T47D (cell line): Measurements from ENCODE around the gene ASB7.

ENCODE experiments used
- DNase-seq, 2 experiments: peaks; one replicate each; pipeline versions ENCODE4 v3.0.0 to v3.0.0-alpha.2; 2011 to 2012; ENCODE audit warnings: low read depth in 1 of 2, low spot score in 1 of 2
- JUND ChIP-seq: IDR thresholded peaks from 2 replicates; pipeline ENCODE4 v1.6.1; 2012; ENCODE audit warnings: low read depth
- in situ Hi-C: cut with HindIII; loops from 2 replicates; pipeline ENCODE4 v1.10.0; 2016; ENCODE audit warnings: low sequenced_read_pairs, low pct_unique_long_range_greater_than_20kb

ASB7 gene

GRCh38 chr15:100602064-100602822 lies at the start of gene ASB7, which contains the start of gene LINS1:
TSS of gene ASB7 (plus strand) at chr15:100602589. CDS start at chr15:100612217, 9,628 bp downstream.
TSS of gene LINS1 (minus strand) at chr15:100602184. CDS start at chr15:100580842, 21,342 bp downstream.
- in situ Hi-C loops, result no loop called here
- DNase-seq, result peak; percentile 84 to 100
- no peak for TF ChIP-seq JUND

GRCh38 chr15:100553468-100553867 lies 48.9 kb upstream of the ASB7 start:
- no peak for TF ChIP-seq JUND
- DNase-seq, result no peak
- in situ Hi-C loops, result no loop called here

- in situ Hi-C loops, result no loop called here
- TF ChIP-seq JUND, result no peak
- no peak for DNase-seq
These were observed 43.6 kb upstream of the ASB7 start for GRCh38 chr15:100558771-100559254.

- DNase-seq, result peak in 1 of 2 experiments; percentile 10
- TF ChIP-seq JUND, result no peak
- in situ Hi-C loops, result no loop called here
These were observed 43.1 kb upstream of the ASB7 start for GRCh38 chr15:100559330-100559729.

GRCh38 chr15:100560323-100560722 lies 42.1 kb upstream of the ASB7 start:
- TF ChIP-seq JUND, result no peak
- in situ Hi-C loops, result no loop called here
- DNase-seq, result no peak

- TF ChIP-seq JUND, result no peak
- in situ Hi-C loops, result no loop called here
- DNase-seq, result peak in 1 of 2 experiments; percentile 63
These were observed 36.8 kb upstream of the ASB7 start for GRCh38 chr15:100565591-100565990.

- no peak for DNase-seq
- TF ChIP-seq JUND, result no peak
- in situ Hi-C loops, result no loop called here
These were observed 35.4 kb upstream of the ASB7 start for GRCh38 chr15:100566850-100567628.

GRCh38 chr15:100569391-100569790 lies 33.0 kb upstream of the ASB7 start:
- in situ Hi-C loops, result no loop called here
- DNase-seq, result no peak
- TF ChIP-seq JUND, result no peak

GRCh38 chr15:100570275-100570674 lies 32.1 kb upstream of the ASB7 start:
- in situ Hi-C loops, result no loop called here
- TF ChIP-seq JUND, result no peak
- no peak for DNase-seq

- DNase-seq, result no peak
- in situ Hi-C loops, result no loop called here
- TF ChIP-seq JUND, result no peak
These were observed 31.6 kb upstream of the ASB7 start for GRCh38 chr15:100570735-100571313.

- in situ Hi-C loops, result no loop called here
- DNase-seq, result no peak
- no peak for TF ChIP-seq JUND
These were observed 30.7 kb upstream of the ASB7 start for GRCh38 chr15:100571592-100572167.

- in situ Hi-C loops, result no loop called here
- no peak for TF ChIP-seq JUND
- no peak for DNase-seq
These were observed 29.9 kb upstream of the ASB7 start for GRCh38 chr15:100572362-100572983.
